HG03039 (cell line): Measurements from ENCODE around the gene UGCG.

Experiments used
- ATAC-seq: cut with Tn5 transposase; IDR thresholded peaks from one replicate; pipeline ENCODE4 v1.9.1; 2021; ENCODE audit warnings: mild to moderate bottlenecking, moderate library complexity; ENCODE audit not compliant: unreplicated experiment

Gene UGCG

GRCh38 chr9:111979561-111979960, 82.9 kb downstream of the UGCG start:
- ATAC-seq = no peak

DNA sequence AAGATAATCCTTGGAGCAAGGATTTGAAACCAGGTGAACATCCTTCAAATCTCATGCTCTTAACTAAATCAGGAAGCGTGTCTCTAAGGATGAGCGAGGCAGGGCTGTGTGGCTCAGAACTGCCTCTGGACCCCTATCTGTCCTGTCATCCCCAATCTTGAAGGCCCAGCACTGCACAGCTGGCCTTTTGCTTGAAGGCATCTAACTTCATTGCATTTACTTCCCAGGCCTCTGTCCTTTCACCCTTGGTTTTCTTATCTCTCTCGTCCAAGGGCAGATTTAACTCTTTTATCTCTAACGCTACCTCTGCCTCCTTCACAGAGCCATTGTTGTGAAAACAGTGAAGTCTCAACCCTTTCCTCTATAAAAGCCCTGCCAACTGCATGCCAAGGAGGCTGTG, 83.8 kb downstream of the UGCG start:
- no peak for ATAC-seq

GRCh38 chr9:111983484-111983908, 86.9 kb downstream of the UGCG start:
- peak; percentile 55 for ATAC-seq

DNA sequence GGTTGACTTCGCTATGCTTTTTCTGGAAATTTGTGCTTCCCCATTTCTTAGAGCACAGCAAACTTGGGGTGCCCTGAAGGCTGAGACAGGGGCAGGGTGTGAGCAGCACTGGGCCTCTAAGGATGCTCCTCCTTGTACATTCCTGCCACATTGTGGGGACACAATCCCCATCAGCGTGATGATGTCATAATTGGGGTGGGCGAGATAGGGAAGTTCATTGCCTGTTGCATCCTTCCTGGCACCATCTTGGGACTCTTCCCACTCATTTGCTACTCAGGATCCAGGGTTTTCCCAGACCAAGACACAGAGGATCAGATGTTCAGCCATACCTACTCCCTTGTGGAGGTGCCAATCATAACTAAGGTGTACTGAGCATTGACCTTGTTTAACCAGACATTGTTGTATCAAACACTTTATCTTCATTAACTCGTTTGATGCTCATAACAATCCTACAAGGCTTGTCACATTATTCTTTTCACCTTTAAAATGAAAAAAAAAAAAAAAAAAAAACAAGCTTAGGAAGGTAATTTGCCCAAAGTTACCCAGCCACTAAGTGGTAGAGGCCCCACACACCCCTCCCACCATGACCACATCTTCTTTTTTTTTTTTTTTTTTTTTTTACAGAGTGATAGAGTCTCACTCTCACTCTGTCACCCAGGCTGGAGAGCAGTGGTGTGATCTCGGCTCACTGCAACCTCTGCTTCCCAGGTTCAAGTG, 87.6 kb downstream of the UGCG start:
- ATAC-seq = no peak
